ENCODE results near the gene LINC01488.

The LINC01488 gene

GRCh38 chr11:69445131-69445470, 36.4 kb upstream of the LINC01488 start:
- DNase-seq (ENCODE audit: low read depth in 2 of 2) = no peak

- no peak for DNase-seq (ENCODE audit: low read depth in 2 of 2)
These were observed 35.4 kb upstream of the LINC01488 start for GRCh38 chr11:69446108-69446507.

- DNase-seq (ENCODE audit: low read depth in 2 of 2) = no peak
These were observed 33.7 kb upstream of the LINC01488 start for GRCh38 chr11:69447786-69448185.

DNA sequence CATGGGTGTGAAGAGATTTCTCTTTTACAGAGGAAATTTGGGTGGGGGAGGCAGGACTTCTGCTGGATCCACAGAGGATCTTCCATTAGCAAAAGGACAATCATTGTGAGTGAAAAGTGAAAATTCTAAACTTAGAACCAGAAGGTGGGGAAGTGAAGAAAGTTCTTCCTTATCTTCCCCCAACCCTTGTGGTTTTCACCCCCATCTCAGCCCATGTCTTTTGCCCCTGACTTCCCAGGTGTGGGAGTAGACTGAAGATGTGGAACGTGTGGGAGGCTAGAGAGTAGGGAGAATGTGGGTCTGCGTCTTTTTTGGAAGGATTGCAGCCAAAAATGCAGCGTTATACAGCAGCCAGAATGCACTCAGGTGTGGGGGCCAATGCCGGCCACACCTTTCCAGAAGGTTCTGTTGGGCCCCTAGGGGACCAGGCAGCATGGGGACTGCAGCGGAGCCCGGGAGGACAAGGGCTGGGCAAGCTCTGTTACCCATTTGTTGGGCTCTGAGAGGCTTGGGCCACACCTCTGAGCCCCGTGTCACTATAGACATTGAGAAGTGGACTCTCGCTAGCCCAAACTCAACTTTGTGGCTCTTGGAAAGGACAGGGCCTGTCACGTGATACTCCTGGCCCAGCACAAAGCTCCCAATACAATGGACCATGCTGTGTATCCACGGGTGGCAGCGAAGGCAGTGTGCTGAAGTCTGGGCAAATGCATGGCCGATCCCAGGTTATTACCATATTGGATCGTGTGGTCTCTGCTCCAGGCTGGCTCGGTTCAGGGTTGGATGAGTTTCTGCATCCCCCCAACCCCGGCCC, 32.8 kb upstream of the LINC01488 start:
- DNase-seq (ENCODE audit: low read depth in 2 of 2) = no peak

GRCh38 chr11:69449320-69450063, 32.0 kb upstream of the LINC01488 start:
- no peak for DNase-seq (ENCODE audit: low read depth in 2 of 2)

DNA sequence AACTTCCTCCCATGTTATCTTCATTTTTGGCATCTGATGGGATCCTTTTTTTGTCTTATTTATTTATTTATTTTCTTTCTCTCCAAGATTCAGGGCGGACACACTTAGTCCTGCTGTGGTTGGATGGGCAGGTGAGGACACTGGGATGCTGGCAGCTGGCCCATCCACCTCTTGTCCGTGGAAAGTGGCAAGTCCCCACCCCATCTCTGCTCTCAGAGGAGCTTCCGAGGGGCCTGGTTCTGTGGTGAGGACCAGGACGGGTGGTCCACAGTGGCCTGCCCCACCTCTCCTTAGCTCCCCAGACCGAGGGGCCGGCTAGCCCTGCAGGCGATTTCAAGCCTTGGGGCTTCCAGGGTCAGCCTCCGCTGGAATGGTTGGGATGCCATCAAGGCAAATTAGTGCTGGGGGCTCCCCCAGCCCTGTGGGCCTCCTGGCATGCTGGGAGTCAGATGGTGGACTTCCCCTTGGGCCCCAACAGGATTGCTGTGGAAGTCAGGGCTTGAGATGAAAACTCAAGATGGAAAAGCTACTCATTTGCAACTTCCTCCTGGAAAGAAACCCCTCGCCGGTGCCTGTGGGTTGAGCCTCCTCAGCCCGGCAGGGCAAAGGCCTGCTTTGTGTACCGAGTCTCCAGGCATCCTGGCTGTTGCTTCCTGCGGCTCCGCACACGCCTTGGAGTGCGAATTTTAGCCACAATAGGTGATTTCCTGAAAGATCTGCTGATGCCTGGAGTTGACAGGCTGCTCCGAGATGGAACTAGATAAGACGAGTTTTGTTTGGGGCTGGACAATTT, 31.2 kb upstream of the LINC01488 start:
- DNase-seq (ENCODE audit: low read depth in 2 of 2) = no peak

DNA sequence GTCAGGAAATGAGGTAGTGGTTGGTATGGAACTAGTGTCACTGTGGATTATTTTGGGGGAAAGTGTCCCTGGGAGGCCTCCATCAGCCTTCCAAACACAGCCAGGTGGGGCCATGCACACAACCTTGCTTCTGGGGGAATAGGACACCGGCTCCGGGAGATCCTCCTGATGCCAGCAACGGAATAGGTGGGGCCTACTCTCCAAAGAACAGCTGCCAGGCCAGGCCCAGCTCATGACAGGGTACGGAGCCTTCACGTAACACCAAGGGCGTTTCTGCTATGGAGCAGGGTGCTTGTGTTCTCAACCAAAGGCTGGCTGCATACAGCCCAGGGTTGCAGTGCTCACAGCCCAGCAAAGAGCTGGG, 30.6 kb upstream of the LINC01488 start:
- no peak for DNase-seq (ENCODE audit: low read depth in 2 of 2)

DNA sequence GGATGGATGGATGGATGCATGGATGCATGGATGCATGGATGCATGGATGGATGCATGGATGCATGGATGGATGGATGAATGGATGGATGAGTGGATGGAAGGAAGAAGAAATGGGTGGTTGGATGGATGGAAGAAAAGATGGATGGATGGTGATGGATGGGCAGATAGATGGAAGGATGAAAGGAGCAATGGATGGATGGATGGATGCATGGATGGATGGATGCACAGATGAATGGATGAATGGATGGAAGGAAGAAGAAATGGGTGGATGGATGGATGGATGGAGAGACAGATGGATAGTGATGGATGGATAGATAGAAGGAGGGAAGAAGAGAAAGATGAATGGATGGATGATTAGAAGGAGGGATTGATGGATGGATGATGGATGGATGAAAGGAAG, 30.2 kb upstream of the LINC01488 start:
- DNase-seq (ENCODE audit: low read depth in 2 of 2) = no peak

GRCh38 chr11:69452206-69452987, 29.1 kb upstream of the LINC01488 start:
- no peak for DNase-seq (ENCODE audit: low read depth in 2 of 2)

- no peak for DNase-seq (ENCODE audit: low read depth in 2 of 2)
These were observed 28.3 kb upstream of the LINC01488 start for GRCh38 chr11:69453151-69453550.

DNA sequence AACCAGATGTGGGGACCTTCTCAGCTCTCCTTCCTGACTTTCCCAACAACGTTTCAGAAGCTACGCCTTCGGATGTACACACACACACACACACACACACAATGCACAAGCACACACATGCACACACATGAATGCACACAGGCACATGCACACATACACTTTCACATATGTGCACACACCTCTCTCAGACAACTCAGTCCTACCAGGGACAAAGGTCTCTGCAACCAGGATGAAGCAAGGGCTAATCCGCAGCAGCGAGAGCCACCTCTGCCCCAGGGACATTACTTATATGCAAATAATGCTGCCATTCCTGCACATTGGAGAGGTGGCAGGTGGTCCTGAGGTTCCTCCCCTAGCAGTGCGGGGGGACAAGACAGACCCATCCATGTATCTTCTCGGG, 27.4 kb upstream of the LINC01488 start:
- DNase-seq (ENCODE audit: low read depth in 2 of 2) = no peak

DNA sequence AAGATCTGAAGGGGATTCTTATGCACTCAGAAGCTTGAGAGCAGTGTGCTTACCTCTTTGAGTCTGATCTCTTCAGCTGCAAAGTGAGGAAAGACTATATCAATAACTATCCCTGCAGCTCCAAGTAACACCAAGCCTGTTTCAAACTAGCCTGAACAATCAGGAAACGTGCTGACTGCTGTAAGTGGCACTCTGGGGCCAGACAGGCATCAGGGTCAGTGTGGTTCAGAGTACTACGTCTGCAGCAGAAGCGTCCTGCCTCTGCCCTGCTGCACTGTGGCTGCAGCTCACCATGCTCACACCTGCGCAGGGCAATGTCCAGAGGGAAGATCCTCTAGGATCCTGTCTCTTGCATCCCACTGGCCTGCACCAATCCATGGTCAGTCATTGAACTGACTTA, 25.5 kb upstream of the LINC01488 start:
- no peak for DNase-seq (ENCODE audit: low read depth in 2 of 2)

DNA sequence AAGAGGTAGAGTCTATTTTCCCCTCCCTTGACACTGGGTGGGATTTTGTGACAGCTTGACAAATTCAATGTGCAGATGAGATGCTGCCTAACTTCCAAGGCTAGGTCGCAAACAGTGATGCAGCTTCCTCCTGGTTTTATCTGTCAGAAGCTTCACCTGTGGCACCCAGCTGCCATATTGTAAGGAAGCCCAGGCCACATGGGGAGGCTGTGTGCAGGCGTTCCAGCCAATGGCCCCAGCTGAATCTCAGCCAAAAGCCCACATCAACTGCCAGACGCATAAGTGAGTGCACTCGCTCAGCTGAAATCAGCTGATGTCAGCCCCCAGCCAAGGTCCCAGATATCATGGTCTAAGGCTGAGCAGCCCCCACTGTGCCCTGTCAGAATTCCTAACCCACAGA, 24.8 kb upstream of the LINC01488 start:
- no peak for DNase-seq (ENCODE audit: low read depth in 2 of 2)

DNA sequence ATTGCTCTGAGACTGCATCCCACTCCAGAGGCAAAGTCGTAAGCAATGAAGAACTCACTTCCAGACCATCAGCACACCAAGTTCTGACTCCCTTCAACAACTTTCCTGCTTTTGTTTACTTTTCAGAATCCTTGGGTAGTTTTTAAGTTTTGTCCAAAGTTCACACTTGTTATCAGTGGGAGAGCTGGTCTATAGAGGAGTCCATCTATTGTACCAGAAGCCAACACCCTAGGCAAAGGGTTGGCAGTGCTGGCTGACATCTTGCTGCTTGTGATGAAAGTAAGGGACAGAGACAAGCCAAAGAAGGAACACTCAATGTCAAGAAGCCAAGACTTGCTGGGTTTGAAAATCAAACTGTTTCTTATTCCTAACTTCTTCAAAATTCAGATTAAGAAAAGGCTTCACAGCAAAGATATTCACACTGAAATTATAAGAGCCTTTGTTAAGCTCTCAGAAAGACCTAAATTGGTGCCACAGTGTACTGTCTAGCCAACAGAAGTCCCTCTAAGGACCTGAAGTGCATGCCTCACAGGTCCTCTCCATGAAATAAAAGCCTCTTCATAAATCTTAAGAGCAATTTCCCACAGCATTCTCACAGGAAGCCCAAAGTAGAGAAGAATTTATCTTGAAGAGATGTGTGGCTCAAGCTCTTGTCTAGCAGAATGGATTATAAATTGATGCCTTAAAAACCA, 21.5 kb upstream of the LINC01488 start:
- no peak for DNase-seq (ENCODE audit: low read depth in 2 of 2)

GRCh38 chr11:69460540-69461257, 20.8 kb upstream of the LINC01488 start:
- DNase-seq (ENCODE audit: low read depth in 2 of 2) = no peak

DNA sequence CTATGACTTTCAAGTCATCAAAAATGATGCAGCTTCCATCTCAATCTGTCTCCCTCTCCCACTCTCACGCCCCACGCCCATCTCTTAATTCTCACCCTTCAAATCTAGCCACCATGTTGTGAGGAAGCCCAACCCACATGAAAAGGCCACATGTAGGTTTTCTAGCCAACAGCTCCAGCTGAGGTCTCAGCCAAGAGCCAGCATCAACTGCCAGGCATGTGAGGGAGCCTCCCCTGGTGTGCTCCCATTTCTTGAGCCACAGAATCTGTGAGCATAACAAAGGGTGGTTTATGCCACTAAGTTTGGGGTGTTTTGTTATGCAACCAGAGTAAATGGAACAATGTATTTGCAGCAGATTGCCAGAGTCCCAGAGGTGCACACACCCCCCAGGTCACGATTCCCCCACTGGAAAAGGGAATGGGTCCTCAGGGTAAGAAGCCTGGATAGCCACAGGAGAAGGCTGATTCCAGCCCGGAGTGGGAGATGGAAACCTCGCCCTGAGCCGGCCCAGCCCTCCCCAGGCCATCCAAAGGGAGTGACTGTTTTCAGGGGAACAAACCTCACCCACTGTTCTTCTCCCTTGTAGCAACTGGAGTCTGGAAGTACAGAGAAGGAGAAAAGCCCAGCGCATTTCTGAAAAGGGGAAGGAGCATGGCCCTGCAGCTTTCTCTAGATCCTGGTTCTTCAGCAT, 20.0 kb upstream of the LINC01488 start:
- DNase-seq (ENCODE audit: low read depth in 2 of 2) = no peak

GRCh38 chr11:69462106-69462951, 19.1 kb upstream of the LINC01488 start:
- DNase-seq (ENCODE audit: low read depth in 2 of 2) = no peak

DNA sequence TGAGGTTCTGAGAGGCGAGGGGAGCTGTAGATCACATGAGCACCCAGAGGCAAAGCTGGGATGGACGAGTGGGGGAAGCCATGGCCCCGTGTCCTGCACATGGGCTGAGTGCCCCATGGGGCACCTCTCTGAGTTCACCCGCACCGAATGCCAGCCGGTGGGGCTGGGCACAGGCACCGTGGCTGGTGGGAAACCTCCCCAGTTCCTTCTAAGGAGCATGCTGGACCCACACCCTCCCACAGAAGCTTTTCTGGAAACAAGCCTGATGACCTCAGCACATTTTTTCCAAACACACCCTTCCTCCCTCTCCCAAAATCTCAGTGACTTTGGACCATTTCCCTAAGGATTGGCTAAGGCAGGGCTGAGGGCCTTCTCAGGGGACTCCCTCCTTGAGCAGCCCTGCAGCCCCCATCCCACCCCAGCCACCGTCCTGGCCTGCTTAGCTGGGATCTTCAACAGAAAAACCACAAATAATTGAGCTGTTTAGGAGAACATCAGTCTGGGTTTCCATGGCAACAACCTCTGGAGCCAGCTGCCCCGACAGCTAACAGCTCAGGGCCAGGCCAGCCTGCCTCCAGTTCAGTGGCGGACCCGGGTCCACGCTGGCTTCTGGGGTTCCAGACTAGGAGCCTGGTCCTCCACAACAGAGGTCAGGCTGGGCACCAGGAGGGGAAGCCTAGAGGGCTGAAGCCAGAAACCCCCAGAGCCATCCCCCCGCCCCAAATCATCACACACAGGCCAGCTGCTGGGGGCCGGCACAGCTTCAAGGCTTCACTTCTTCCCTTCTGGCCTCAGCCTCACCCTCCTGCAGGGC, 18.1 kb upstream of the LINC01488 start:
- DNase-seq (ENCODE audit: low read depth in 2 of 2) = no peak

All from activated CD4-positive, alpha-beta T cell treated with anti-CD3 and anti-CD28 coated beads for 24 hours (primary cell).